A549 (cell line): ENCODE data around the gene MAPKAP1. TPM values are rescaled to one million over a fixed set of nuclear protein-coding genes. Genes with fewer than 3 reads are reported as not detected.

Experiments used
- ATAC-seq, 2 experiments: fragments of 200-7000 bp in 1 of 2; fragments of >200 bp in 1 of 2; cut with Nextera tagmentation in 1 of 2; cut with Tn5 transposase in 1 of 2; 3 replicates each; pipeline versions ENCODE4 v1.8.0 to v1.9.1; 2018 to 2020; ENCODE audit warnings: mild to moderate bottlenecking in 1 of 2, moderate library complexity in 1 of 2
- CTCF ChIA-PET: fragments of 300-600 bp; sonication (Branson Sonifier 250); formaldehyde crosslinking; extraction: SDS; loops from one replicate; lab custom pipeline; 2021; ENCODE audit warnings: antibody characterized with exemption, inconsistent platforms; lab: Yijun Ruan, JAX
- POLR2A ChIA-PET: fragments of 350-600 bp; formaldehyde crosslinking; extraction: SDS; loops from one replicate; lab custom pipeline; 2021; ENCODE audit warnings: antibody characterized with exemption, inconsistent platforms; lab: Yijun Ruan, JAX
- DNase-seq, 2 experiments: peaks; one replicate each; pipeline versions ENCODE4 v3.0.0 to v3.0.0-alpha.2; 2011 to 2016; ENCODE audit warnings: low read depth in 1 of 2, low spot score in 1 of 2
- FAIRE-seq: peaks from 2 replicates; lab custom pipeline; 2011; peaks lifted over from hg19 to GRCh38; lab: Jason Lieb, UNC
- H3K27ac ChIP-seq, 2 experiments: fragments of >200 bp; sonication (Bioruptor Twin); formaldehyde crosslinking; 3 replicates each; pipeline ENCODE4 v1.5.1; 2016 to 2017
- H3K4me1 ChIP-seq: fragments of >200 bp; sonication (Bioruptor Twin); formaldehyde crosslinking; 3 replicates; pipeline ENCODE4 v1.6.1; 2016
- H3K4me2 ChIP-seq: fragments of >200 bp; sonication (Bioruptor Twin); formaldehyde crosslinking; 3 replicates; pipeline ENCODE4 v1.6.1; 2016
- H3K4me3 ChIP-seq: fragments of >200 bp; sonication (Bioruptor Twin); formaldehyde crosslinking; 3 replicates; pipeline ENCODE4 v1.5.1; 2016
- H3K9me3 ChIP-seq: fragments of >200 bp; sonication (Bioruptor Twin); formaldehyde crosslinking; 3 replicates; pipeline ENCODE4 v1.6.1; 2016
- BCL3 ChIP-seq: fragments of >200 bp; sonication (Bioruptor Twin); formaldehyde crosslinking; IDR thresholded peaks from 3 replicates; pipeline ENCODE4 v1.6.1; 2016
- CBX8 ChIP-seq: fragments of 200-600 bp; sonication (generic); IDR thresholded peaks from 2 replicates; pipeline ENCODE4 v1.6.1; 2016
- EHMT2 ChIP-seq: fragments of 200-600 bp; sonication (generic); IDR thresholded peaks from 2 replicates; pipeline ENCODE4 v1.6.1; 2016; ENCODE audit warnings: antibody characterized with exemption, low read depth, mild to moderate bottlenecking, moderate library complexity
- ELK1 ChIP-seq: fragments of 150-350 bp; IDR thresholded peaks from 2 replicates; pipeline ENCODE4 v1.6.1; 2014; ENCODE audit warnings: low read depth, mild to moderate bottlenecking, low read length
- PBX3 ChIP-seq: IDR thresholded peaks from 2 replicates; pipeline ENCODE4 v1.6.1; 2012
- PHF8 ChIP-seq: fragments of 200-600 bp; sonication (generic); IDR thresholded peaks from 2 replicates; pipeline ENCODE4 v1.6.1; 2016; ENCODE audit warnings: low read depth, mild to moderate bottlenecking, antibody characterized with exemption, moderate library complexity, borderline replicate concordance
- RNF2 ChIP-seq: fragments of 200-600 bp; sonication (generic); IDR thresholded peaks from 2 replicates; pipeline ENCODE4 v1.6.1; 2016; ENCODE audit warnings: low read depth, mild to moderate bottlenecking, antibody characterized with exemption, moderate library complexity, borderline replicate concordance
- SMC3 ChIP-seq: fragments of >200 bp; sonication (Bioruptor Twin); formaldehyde crosslinking; IDR thresholded peaks from 3 replicates; pipeline ENCODE4 v1.6.1; 2018; ENCODE audit warnings: inconsistent platforms
- ZFP36 ChIP-seq: fragments of 450-650 bp; IDR thresholded peaks from 2 replicates; pipeline ENCODE4 v1.6.1; 2014; ENCODE audit warnings: borderline replicate concordance; ENCODE audit not compliant: partially characterized antibody
- ZNF302 ChIP-seq: fragments of 250-450 bp; sonication (Bioruptor Pico); IDR thresholded peaks from 2 replicates; pipeline ENCODE4 v1.9.0; 2021; ENCODE audit warnings: inconsistent platforms, mild to moderate bottlenecking, moderate library complexity
- WGBS: methylation state at CpG from one replicate; pipeline ENCODE4 v1.1.6; 2017; ENCODE audit errors: missing lambda C conversion rate; 5-methylcytosine and 5-hydroxymethylcytosine counted together
- polyA plus RNA-seq, 4 experiments: library from polyadenylated mRNA; depleted of rRNA in 3 of 4; stranded (reverse); fragments of >200 nt; fragmentation: RNase III in 1 of 4; extraction: RNeasy Plus Mini Kit Qiagen cat#74134 plus additional on column Dnase treatment in 1 of 4; gene quantifications; 2 replicates in 3 of 4; 3 replicates in 1 of 4; pipeline ENCODE4 v1.2.3, GENCODE V29; 2011 to 2017
- small RNA-seq, 6 experiments: library from RNA; depleted of rRNA; stranded (forward); fragments of <200 nt; gene quantifications; one replicate each; pipeline ENCODE3, GENCODE V24; 2012

The MAPKAP1 gene
- polyA plus RNA-seq, 2 of the 4 experiments (the other 2 are of a cell fraction), result 49.9 to 119 TPM

- 40% methylated on average over 6 of the region's 6 CpGs for WGBS
- POLR2A ChIA-PET, result no interaction called here
- FAIRE-seq, result no peak
- peak in 1 of 2 experiments; percentile 33; a peak in 1 of 6 replicates for ATAC-seq
- CTCF ChIA-PET, result no interaction called here
- DNase-seq, result no peak
- Histone ChIP-seq H3K4me2 (no peak overlapping the region), H3K4me3 (no peak overlapping the region), H3K4me1 (no peaks in the 10 kb centered on the region), H3K27ac (no peak overlapping the region)
- no peak for TF ChIP-seq ZFP36
- no peak for TF ChIP-seq RNF2
- TF ChIP-seq BCL3, result no peak
- no peak for TF ChIP-seq EHMT2
- no peak for TF ChIP-seq ELK1
- TF ChIP-seq ZNF302 (CRISPR knock-in tag), result no peak
- no peak for TF ChIP-seq CBX8
- TF ChIP-seq, all 56 proteins: peak for 0
- no peaks in the 10 kb centered on the region for H3K9me3 ChIP-seq
Observed at GRCh38 chr9:125388978-125389377, 318.0 kb downstream of the MAPKAP1 start.

GRCh38 chr9:125387861-125388524 is 319.0 kb downstream of the MAPKAP1 start:
- DNase-seq (no peak), ATAC-seq (no peak; a peak in 1 of 6 replicates)
- Histone ChIP-seq H3K4me2 (no peak overlapping the region), H3K9me3 (no peaks in the 10 kb centered on the region), H3K4me3 (no peak overlapping the region), H3K27ac (no peak overlapping the region)
- CTCF ChIA-PET, result interaction anchor here (0.8 to 1.8 kb wide), 3 partner anchors 9 to 20 kb away, joined by 3 to 7 read pairs (median 3); no protein-coding TSS in a partner anchor
- WGBS, result 77% methylated on average over 14 of the region's 14 CpGs
- POLR2A ChIA-PET, result interaction anchor here (1.0 kb wide), 1 partner anchor 127 kb away, joined by 3 read pairs; the partner anchor contains the start of gene GAPVD1
- TF ChIP-seq PHF8 (no peak), SMC3 (no peak), PBX3 (no peak), ZFP36 (no peak)
- TF ChIP-seq, all 56 proteins: peak for 0
- H3K4me1 ChIP-seq, result no peaks in the 10 kb centered on the region
- FAIRE-seq, result no peak

Small RNA genes lying within 50 kb of the gene (small RNA-seq; reads per million reads assigned to genes)
- gene RF00017, result 0 reads per million in 6 experiments

Other genes starting within 250 kb of the MAPKAP1 start
- gene PBX3, start 40.2 kb upstream of the MAPKAP1 start, polyA plus RNA-seq (2011; rRNA removed), result 20.7 and 23.5 TPM in 2 replicates
- 10.5 to 11.2 TPM (median 10.7 TPM) in 3 replicates for gene PBX3, start 40.2 kb upstream of the MAPKAP1 start, polyA plus RNA-seq (2017; fragmentation: RNase III; extraction: RNeasy Plus Mini Kit Qiagen cat#74134 plus additional on column Dnase treatment)